Measurements from ENCODE around the gene NEK11. TPM values are rescaled to one million over a fixed set of nuclear protein-coding genes. Genes with fewer than 3 reads are reported as not detected.
A peak's percentile ranks its signal among the peaks of the same experiment; 100 is the strongest.

The NEK11 gene
- total RNA-seq, 2 experiments from 2014 or later: 1.6 to 4.2 TPM

DNA sequence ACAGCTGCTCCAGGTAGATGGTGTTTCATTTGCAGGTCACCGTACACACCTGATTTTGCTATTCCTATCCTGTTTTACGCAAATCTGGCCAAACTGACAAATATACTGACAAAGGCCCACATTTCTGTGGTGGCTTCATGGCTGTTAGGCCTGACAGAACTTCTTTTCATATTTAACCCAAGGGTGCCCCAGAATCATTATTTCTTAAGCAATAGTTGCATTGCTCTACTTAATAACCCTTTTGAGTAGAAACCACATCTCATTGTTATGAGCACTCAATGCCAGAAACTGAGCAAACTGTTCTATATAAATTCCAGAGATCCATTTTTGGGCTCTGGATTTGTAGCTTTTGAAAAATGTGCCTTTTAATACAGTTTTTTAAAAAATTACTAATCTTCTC lies 19.4 kb upstream of the NEK11 start:
- TF ChIP-seq, protein P1, sequence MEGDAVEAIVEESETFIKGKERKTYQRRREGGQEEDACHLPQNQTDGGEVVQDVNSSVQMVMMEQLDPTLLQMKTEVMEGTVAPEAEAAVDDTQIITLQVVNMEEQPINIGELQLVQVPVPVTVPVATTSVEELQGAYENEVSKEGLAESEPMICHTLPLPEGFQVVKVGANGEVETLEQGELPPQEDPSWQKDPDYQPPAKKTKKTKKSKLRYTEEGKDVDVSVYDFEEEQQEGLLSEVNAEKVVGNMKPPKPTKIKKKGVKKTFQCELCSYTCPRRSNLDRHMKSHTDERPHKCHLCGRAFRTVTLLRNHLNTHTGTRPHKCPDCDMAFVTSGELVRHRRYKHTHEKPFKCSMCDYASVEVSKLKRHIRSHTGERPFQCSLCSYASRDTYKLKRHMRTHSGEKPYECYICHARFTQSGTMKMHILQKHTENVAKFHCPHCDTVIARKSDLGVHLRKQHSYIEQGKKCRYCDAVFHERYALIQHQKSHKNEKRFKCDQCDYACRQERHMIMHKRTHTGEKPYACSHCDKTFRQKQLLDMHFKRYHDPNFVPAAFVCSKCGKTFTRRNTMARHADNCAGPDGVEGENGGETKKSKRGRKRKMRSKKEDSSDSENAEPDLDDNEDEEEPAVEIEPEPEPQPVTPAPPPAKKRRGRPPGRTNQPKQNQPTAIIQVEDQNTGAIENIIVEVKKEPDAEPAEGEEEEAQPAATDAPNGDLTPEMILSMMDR (IDR thresholded peaks at IDR 0.05): no peak
- Mint-ChIP-seq H3K27me3 (no peaks in the 10 kb centered on the region), H3K27ac (no peak overlapping the region), H3K36me3 (ENCODE audit: low read depth) (peaks cover 80% of the 10 kb centered on the region), H3K4me3 (no peak overlapping the region), H3K9me3 (no peaks in the 10 kb centered on the region), H3K4me1 (ENCODE audit: low read depth) (peaks cover 10% of the 10 kb centered on the region)
- H3K27ac ChIP-seq (ENCODE audit: low read depth in 1 of 2, low read length in 2 of 2): no peak overlapping the region
- no peaks in the 10 kb centered on the region for H3K9me3 ChIP-seq (ENCODE audit: control insufficient read depth in 1 of 2, insufficient read depth in 1 of 2, low read length in 2 of 2)
- H3K4me3 ChIP-seq (ENCODE audit: low read length): no peak overlapping the region
- POLR2A ChIA-PET: no interaction called here
- no peak for ATAC-seq (ENCODE audit: poor library complexity)
- peaks cover 36% of the 10 kb centered on the region for H3K36me3 ChIP-seq (ENCODE audit: insufficient read depth, low read length)
- no peaks in the 10 kb centered on the region for H3K27me3 ChIP-seq (ENCODE audit: control insufficient read depth in 1 of 2, insufficient read depth in 2 of 2, low read length in 2 of 2)
- CTCF ChIA-PET: interaction anchor here (1.8 kb wide), 1 partner anchor 9 kb away, joined by 4 read pairs; no protein-coding TSS in a partner anchor
- DNase-seq: no peak
- intact Hi-C loops (cut with DNase I, micrococcal nuclease): no loop called here
- no peaks in the 10 kb centered on the region for H3K4me1 ChIP-seq (ENCODE audit: insufficient read depth, low read length)

DNA sequence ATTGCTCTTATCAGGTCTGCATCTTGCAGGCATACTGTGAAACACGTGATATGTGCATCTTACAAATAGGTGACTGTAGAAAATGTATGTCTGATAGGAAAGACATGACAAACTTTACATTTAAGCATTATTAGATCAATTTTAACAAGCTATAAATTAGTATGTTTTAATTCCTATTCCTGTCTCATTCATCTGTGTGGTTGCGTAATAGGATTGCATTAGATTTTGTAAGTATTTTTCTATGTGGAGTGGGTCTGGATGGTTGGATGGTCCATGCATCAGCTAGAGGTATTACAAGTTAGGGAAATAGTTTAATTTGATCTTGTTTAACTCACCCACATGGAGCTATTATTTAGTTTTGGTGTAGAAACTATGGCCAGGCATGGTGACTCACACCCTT lies 18.9 kb upstream of the NEK11 start:
- no peak overlapping the region for H3K4me3 ChIP-seq (ENCODE audit: low read length)
- H3K9me3 ChIP-seq (ENCODE audit: control insufficient read depth in 1 of 2, insufficient read depth in 1 of 2, low read length in 2 of 2): no peaks in the 10 kb centered on the region
- no peaks in the 10 kb centered on the region for H3K27me3 ChIP-seq (ENCODE audit: control insufficient read depth in 1 of 2, insufficient read depth in 2 of 2, low read length in 2 of 2)
- Mint-ChIP-seq H3K36me3 (ENCODE audit: low read depth) (peaks cover 81% of the 10 kb centered on the region), H3K9me3 (no peaks in the 10 kb centered on the region), H3K4me3 (no peak overlapping the region), H3K4me1 (ENCODE audit: low read depth) (peaks cover 10% of the 10 kb centered on the region), H3K27me3 (no peaks in the 10 kb centered on the region), H3K27ac (no peak overlapping the region)
- no peaks in the 10 kb centered on the region for H3K4me1 ChIP-seq (ENCODE audit: insufficient read depth, low read length)
- ChIA-PET CTCF (interaction anchor here (1.8 kb wide), 1 partner anchor 9 kb away, joined by 4 read pairs; no protein-coding TSS in a partner anchor), POLR2A (no interaction called here)
- intact Hi-C loops (cut with DNase I, micrococcal nuclease): no loop called here
- ATAC-seq (ENCODE audit: poor library complexity) (no peak), DNase-seq (no peak)
- peaks cover 40% of the 10 kb centered on the region for H3K36me3 ChIP-seq (ENCODE audit: insufficient read depth, low read length)
- TF ChIP-seq, protein P1 (IDR thresholded peaks at IDR 0.05): no peak
- H3K27ac ChIP-seq (ENCODE audit: low read depth in 1 of 2, low read length in 2 of 2): no peak overlapping the region

DNA sequence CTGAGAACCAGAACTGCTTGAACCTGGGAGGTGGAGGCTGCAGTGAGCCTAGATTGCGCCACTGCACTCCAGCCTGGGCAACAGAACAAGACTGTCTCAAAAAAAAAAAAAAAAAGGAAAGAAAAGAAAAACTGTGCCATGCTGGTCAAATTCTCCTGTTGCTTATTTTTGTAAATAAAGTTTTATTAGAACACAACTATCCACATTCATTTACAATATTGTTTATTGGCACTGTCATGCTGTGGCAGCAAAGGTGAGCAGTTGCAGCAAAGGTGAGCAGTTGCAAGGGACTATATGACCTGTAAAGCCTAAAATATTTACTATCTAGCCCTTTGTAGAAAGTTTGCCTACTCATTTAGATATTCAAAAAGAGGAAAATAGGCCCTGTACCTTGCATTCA lies 18.4 kb upstream of the NEK11 start:
- Mint-ChIP-seq H3K27me3 (no peaks in the 10 kb centered on the region), H3K36me3 (ENCODE audit: low read depth) (peaks cover 85% of the 10 kb centered on the region), H3K4me1 (ENCODE audit: low read depth) (peaks cover 8% of the 10 kb centered on the region), H3K4me3 (no peak overlapping the region), H3K9me3 (no peaks in the 10 kb centered on the region), H3K27ac (peak overlapping the region; percentile 69)
- Histone ChIP-seq H3K36me3 (ENCODE audit: insufficient read depth, low read length) (peaks cover 40% of the 10 kb centered on the region), H3K9me3 (ENCODE audit: control insufficient read depth in 1 of 2, insufficient read depth in 1 of 2, low read length in 2 of 2) (no peaks in the 10 kb centered on the region), H3K4me1 (ENCODE audit: insufficient read depth, low read length) (no peaks in the 10 kb centered on the region), H3K27me3 (ENCODE audit: control insufficient read depth in 1 of 2, insufficient read depth in 2 of 2, low read length in 2 of 2) (no peaks in the 10 kb centered on the region), H3K27ac (ENCODE audit: low read depth in 1 of 2, low read length in 2 of 2) (no peak overlapping the region), H3K4me3 (ENCODE audit: low read length) (no peak overlapping the region)
- intact Hi-C loops (cut with DNase I, micrococcal nuclease): no loop called here
- ChIA-PET POLR2A (no interaction called here), CTCF (interaction anchor here (1.4 to 1.8 kb wide), 2 partner anchors 10 to 16 kb away, joined by 4 read pairs; no protein-coding TSS in a partner anchor)
- DNase-seq (no peak), ATAC-seq (ENCODE audit: poor library complexity) (no peak)
- TF ChIP-seq, protein P1 (IDR thresholded peaks at IDR 0.05): no peak

Data from CD4-positive, alpha-beta T cell (primary cell).